HCT116 (cell line): ENCODE measurements around the gene GPR27. TPM values are rescaled to one million over a fixed set of nuclear protein-coding genes. Genes with fewer than 3 reads are reported as not detected.

ENCODE experiments used
- ATAC-seq: fragments of 200-7000 bp; cut with Tn5 transposase; 2 replicates; pipeline ENCODE4 v1.9.1; 2020; ENCODE audit warnings: mild to moderate bottlenecking, moderate library complexity
- BruUV-seq: library from RNA; stranded (reverse); fragments of 400-500 nt; replicated peaks from 2 replicates; lab custom pipeline; 2021; lab: Mats Ljungman, UMichigan
- CTCF ChIA-PET: fragments of 300-600 bp; sonication (Branson Sonifier 250); formaldehyde crosslinking; loops from one replicate; lab custom pipeline; 2021; ENCODE audit warnings: antibody characterized with exemption; lab: Charles Lee
- POLR2A ChIA-PET: fragments of 300-600, 350-600 bp; sonication (Branson Sonifier 250); formaldehyde crosslinking; loops from one replicate; lab custom pipeline; 2021; ENCODE audit warnings: antibody characterized with exemption; lab: Charles Lee
- RAD21 ChIA-PET, 2 experiments: fragments of 300-600 bp; sonication (Branson Sonifier 250); formaldehyde crosslinking; loops; one replicate each; lab custom pipeline; 2023; ENCODE audit warnings: low total read pairs in 2 of 2; ENCODE audit not compliant: uncharacterized antibody in 2 of 2, unreplicated experiment in 2 of 2, low non-redundant PET in 1 of 2; lab: Charles Lee
- DNase-seq: peaks from one replicate; pipeline ENCODE4 v3.0.0-alpha.2; 2010; ENCODE audit warnings: low read depth, low spot score
- H2AFZ ChIP-seq: fragments of 200-600 bp; shearing (Covaris generic), sonication (generic); 2 replicates; pipeline ENCODE4 v1.6.1; 2017; ENCODE audit warnings: low read depth, mixed run types, mixed read lengths, antibody characterized with exemption, low read length; ENCODE audit not compliant: poor library complexity, severe bottlenecking
- H3K27ac ChIP-seq: 2 replicates; pipeline ENCODE4 v1.5.1; 2012; ENCODE audit warnings: low read depth, low read length
- H3K27me3 ChIP-seq: fragments of 200-600 bp; sonication (generic); 2 replicates; pipeline ENCODE4 v1.6.1; 2016; ENCODE audit warnings: mixed run types, low read length, mixed read lengths; ENCODE audit not compliant: insufficient read depth
- H3K36me3 ChIP-seq, 2 experiments: fragments of 200-500 bp in 1 of 2; fragments of 200-600 bp in 1 of 2; sonication (Bioruptor generic) in 1 of 2; sonication (generic) in 1 of 2; 2 replicates each; pipeline versions ENCODE4 v1.5.1 to v1.6.1; 2014 to 2016; ENCODE audit warnings: low read length in 2 of 2, inconsistent platforms in 1 of 2, mixed read lengths in 1 of 2, mixed run types in 1 of 2; ENCODE audit not compliant: insufficient read depth in 2 of 2, control insufficient read depth in 1 of 2
- H3K4me1 ChIP-seq, 2 experiments: fragments of 200-600 bp in 1 of 2; sonication (generic) in 1 of 2; 2 replicates each; pipeline versions ENCODE4 v1.5.1 to v1.6.1; 2012 to 2017; ENCODE audit warnings: low read length in 2 of 2, inconsistent platforms in 1 of 2, mild to moderate bottlenecking in 1 of 2, mixed read lengths in 1 of 2, mixed run types in 1 of 2, moderate library complexity in 1 of 2; ENCODE audit not compliant: insufficient read depth in 2 of 2, control insufficient read depth in 1 of 2
- H3K4me2 ChIP-seq: fragments of 200-600 bp; sonication (generic); 2 replicates; pipeline ENCODE4 v1.6.1; 2017; ENCODE audit warnings: mixed run types, low read length, mixed read lengths
- H3K4me3 ChIP-seq, 2 experiments: fragments of 200-600 bp in 1 of 2; sonication (generic) in 1 of 2; replicated peaks in 1 of 2; 2 replicates each; pipeline ENCODE4 v1.5.1; 2011 to 2016; ENCODE audit warnings: low read length in 2 of 2, control low read depth in 1 of 2, low read depth in 1 of 2, mild to moderate bottlenecking in 1 of 2, mixed read lengths in 1 of 2, mixed run types in 1 of 2
- H3K79me2 ChIP-seq: fragments of 200-600 bp; sonication (generic); 2 replicates; pipeline ENCODE4 v1.6.1; 2017; ENCODE audit warnings: mild to moderate bottlenecking, mixed run types, low read length, moderate library complexity, mixed read lengths; ENCODE audit not compliant: insufficient read depth
- H3K9ac ChIP-seq: fragments of 200-600 bp; sonication (generic); 2 replicates; pipeline ENCODE4 v1.6.1; 2016; ENCODE audit warnings: low read length, mixed read lengths
- H3K9me2 ChIP-seq: fragments of 200-600 bp; sonication (generic), shearing (Covaris generic); 2 replicates; pipeline ENCODE4 v1.6.1; 2017; ENCODE audit warnings: mixed run types, mild to moderate bottlenecking, moderate library complexity; ENCODE audit not compliant: insufficient read depth
- H3K9me3 ChIP-seq, 2 experiments: fragments of 200-500 bp in 1 of 2; fragments of 200-600 bp in 1 of 2; sonication (Bioruptor generic) in 1 of 2; sonication (generic) in 1 of 2; 2 replicates each; pipeline ENCODE4 v1.6.1; 2014 to 2017; ENCODE audit warnings: low read length in 2 of 2, mixed read lengths in 2 of 2, inconsistent platforms in 1 of 2, low read depth in 1 of 2, mild to moderate bottlenecking in 1 of 2, mixed run types in 1 of 2, moderate library complexity in 1 of 2; ENCODE audit not compliant: control insufficient read depth in 1 of 2, insufficient read depth in 1 of 2
- H4K20me1 ChIP-seq: fragments of 200-600 bp; sonication (generic), shearing (Covaris generic); 2 replicates; pipeline ENCODE4 v1.6.1; 2017; ENCODE audit warnings: mixed run types, mild to moderate bottlenecking, moderate library complexity; ENCODE audit not compliant: insufficient read depth
- CEBPB ChIP-seq: IDR thresholded peaks from 2 replicates; pipeline ENCODE4 v1.6.1; 2012; ENCODE audit warnings: low read depth
- EZH2 ChIP-seq: fragments of 200-600 bp; sonication (generic); IDR thresholded peaks from 2 replicates; pipeline ENCODE4 v1.6.1; 2017; ENCODE audit warnings: antibody characterized with exemption, mixed run types
- EZH2phosphoT487 ChIP-seq: fragments of 200-600 bp; IDR thresholded peaks from 2 replicates; pipeline ENCODE4 v1.6.1; 2018; ENCODE audit warnings: antibody characterized with exemption, borderline replicate concordance
- FOSL1 ChIP-seq: IDR thresholded peaks from 2 replicates; pipeline ENCODE4 v1.6.1; 2012; ENCODE audit warnings: low read depth
- MAX ChIP-seq: IDR thresholded peaks from 2 replicates; pipeline ENCODE4 v1.6.1; 2012
- POLR2A ChIP-seq: IDR thresholded peaks from 2 replicates; pipeline ENCODE4 v1.7.0; 2011; ENCODE audit warnings: borderline replicate concordance; ENCODE audit not compliant: insufficient read depth, insufficient read length; ENCODE audit errors: extremely low read depth
- POLR2AphosphoS5 ChIP-seq: IDR thresholded peaks from 2 replicates; pipeline ENCODE4 v1.6.1; 2011; ENCODE audit warnings: mild to moderate bottlenecking, low read depth, low read length, moderate library complexity
- RAD21 ChIP-seq: IDR thresholded peaks from 2 replicates; pipeline ENCODE4 v1.6.1; 2012; ENCODE audit warnings: low read depth, mild to moderate bottlenecking
- SP1 ChIP-seq: IDR thresholded peaks from 2 replicates; pipeline ENCODE4 v1.6.1; 2012; ENCODE audit warnings: low read depth
- SRF ChIP-seq: IDR thresholded peaks from 2 replicates; pipeline ENCODE4 v1.6.1; 2012; ENCODE audit warnings: low read depth
- TCF7L2 ChIP-seq: IDR thresholded peaks from 2 replicates; pipeline ENCODE4 v1.7.0; 2011; ENCODE audit warnings: borderline replicate concordance, inconsistent platforms; ENCODE audit not compliant: insufficient read depth, insufficient read length; ENCODE audit errors: extremely low read depth
- ZBTB33 ChIP-seq: IDR thresholded peaks from 2 replicates; pipeline ENCODE4 v1.6.1; 2011; ENCODE audit warnings: mild to moderate bottlenecking, low read length, moderate library complexity; ENCODE audit not compliant: insufficient replicate concordance; ENCODE audit errors: extremely low read depth
- ZFX ChIP-seq: fragments of 450-650 bp; IDR thresholded peaks from 2 replicates; pipeline ENCODE4 v1.6.1; 2017
- ZNF274 ChIP-seq: fragments of 200-500 bp; sonication (Bioruptor generic); IDR thresholded peaks from 2 replicates; pipeline ENCODE4 v1.6.1; 2014; ENCODE audit warnings: mild to moderate bottlenecking, low read depth, low read length, inconsistent platforms
- intact Hi-C: fragments of 100-400 bp; cut with micrococcal nuclease; formaldehyde crosslinking; loops from 2 replicates; pipeline ENCODE4 v1.10.0; 2022
- total RNA-seq: library from RNA; stranded (reverse); gene quantifications from one replicate; pipeline ENCODE4 v1.2.1, GENCODE V29; 2021; ENCODE audit not compliant: unreplicated experiment
- TF ChIP-seq, protein P1 (sequence below): IDR thresholded peaks from 2 replicates; pipeline ENCODE4 v1.6.1; 2012; ENCODE audit warnings: low read depth
- TF ChIP-seq, protein P2 (sequence below): IDR thresholded peaks from 2 replicates; pipeline ENCODE4 v1.6.1; 2012

The GPR27 gene
- total RNA-seq, 1 experiment from 2014 or later: not detected

GRCh38 chr3:71778353-71778752 is 24.7 kb downstream of the GPR27 start:
- Histone ChIP-seq H3K27me3 (peaks cover 11% of the 10 kb centered on the region), H3K79me2 (no peaks in the 10 kb centered on the region), H2AFZ (no peak overlapping the region), H3K4me1 (no peaks in the 10 kb centered on the region), H3K36me3 (no peaks in the 10 kb centered on the region), H3K4me3 (no peak overlapping the region), H3K9ac (no peak overlapping the region), H3K27ac (no peak overlapping the region), H4K20me1 (no peaks in the 10 kb centered on the region), H3K4me2 (no peak overlapping the region), H3K9me2 (no peaks in the 10 kb centered on the region), H3K9me3 (no peaks in the 10 kb centered on the region)
- ChIA-PET POLR2A (no interaction called here), CTCF (no interaction called here), RAD21 (no interaction called here)
- no peak for DNase-seq
- no peak for ATAC-seq
- no TSS peak for BruUV-seq
- no peak for TF ChIP-seq EZH2phosphoT487
- TF ChIP-seq FOSL1: no peak
- no peak for TF ChIP-seq ZBTB33
- intact Hi-C loops: no loop called here

DNA sequence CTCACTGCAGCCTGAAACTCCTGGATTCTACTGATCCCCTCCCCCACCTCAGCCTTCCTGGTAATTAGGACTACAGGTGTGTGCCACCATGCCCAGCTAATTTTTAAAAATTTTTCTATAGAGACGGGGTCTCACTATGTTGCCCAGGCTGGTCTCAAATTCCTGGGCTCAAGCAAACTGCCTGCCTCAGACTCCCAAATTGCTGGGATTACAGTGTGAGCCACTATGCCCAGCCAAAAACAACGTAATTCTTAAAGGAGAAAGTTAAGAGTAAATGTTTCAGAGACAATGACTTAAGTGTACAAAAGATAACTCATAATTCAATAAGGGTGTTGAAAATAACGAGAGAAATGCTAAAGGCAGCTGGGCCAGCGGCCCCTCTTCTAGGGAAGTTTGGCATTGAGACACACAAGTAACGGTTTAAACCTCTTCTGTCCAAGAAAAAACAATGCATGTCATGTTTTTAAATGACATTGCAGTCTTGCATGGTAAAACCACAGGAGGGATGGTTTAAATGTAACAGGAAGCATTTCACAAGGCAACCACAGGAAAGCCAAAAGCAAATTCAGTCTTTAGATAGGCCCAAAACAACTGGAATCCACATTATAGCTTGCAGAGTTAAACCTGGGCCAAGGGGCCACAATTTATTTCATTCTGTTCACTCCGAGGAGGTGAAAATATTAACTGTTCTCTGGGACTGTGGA is 26.2 kb downstream of the GPR27 start:
- ChIA-PET POLR2A (no interaction called here), CTCF (no interaction called here), RAD21 (no interaction called here)
- no peak overlapping the region for H3K4me3 ChIP-seq
- no peaks in the 10 kb centered on the region for H3K9me3 ChIP-seq
- H3K4me2 ChIP-seq: no peak overlapping the region
- H3K79me2 ChIP-seq: no peaks in the 10 kb centered on the region
- DNase-seq (no peak), ATAC-seq (no peak)
- H3K9ac ChIP-seq: no peak overlapping the region
- no peak overlapping the region for H2AFZ ChIP-seq
- no peaks in the 10 kb centered on the region for H3K9me2 ChIP-seq
- H3K27me3 ChIP-seq: peaks cover 20% of the 10 kb centered on the region
- no peak overlapping the region for H3K27ac ChIP-seq
- H3K4me1 ChIP-seq: no peaks in the 10 kb centered on the region
- no TSS peak for BruUV-seq
- intact Hi-C loops: no loop called here
- no peaks in the 10 kb centered on the region for H4K20me1 ChIP-seq
- no peaks in the 10 kb centered on the region for H3K36me3 ChIP-seq
- no peak for TF ChIP-seq CEBPB
- no peak for TF ChIP-seq EZH2
- no peak for TF ChIP-seq TCF7L2
- no peak for TF ChIP-seq ZNF274
- no peak for TF ChIP-seq RAD21
- TF ChIP-seq SRF: no peak
- no peak for TF ChIP-seq ZFX
- TF ChIP-seq, protein P1, sequence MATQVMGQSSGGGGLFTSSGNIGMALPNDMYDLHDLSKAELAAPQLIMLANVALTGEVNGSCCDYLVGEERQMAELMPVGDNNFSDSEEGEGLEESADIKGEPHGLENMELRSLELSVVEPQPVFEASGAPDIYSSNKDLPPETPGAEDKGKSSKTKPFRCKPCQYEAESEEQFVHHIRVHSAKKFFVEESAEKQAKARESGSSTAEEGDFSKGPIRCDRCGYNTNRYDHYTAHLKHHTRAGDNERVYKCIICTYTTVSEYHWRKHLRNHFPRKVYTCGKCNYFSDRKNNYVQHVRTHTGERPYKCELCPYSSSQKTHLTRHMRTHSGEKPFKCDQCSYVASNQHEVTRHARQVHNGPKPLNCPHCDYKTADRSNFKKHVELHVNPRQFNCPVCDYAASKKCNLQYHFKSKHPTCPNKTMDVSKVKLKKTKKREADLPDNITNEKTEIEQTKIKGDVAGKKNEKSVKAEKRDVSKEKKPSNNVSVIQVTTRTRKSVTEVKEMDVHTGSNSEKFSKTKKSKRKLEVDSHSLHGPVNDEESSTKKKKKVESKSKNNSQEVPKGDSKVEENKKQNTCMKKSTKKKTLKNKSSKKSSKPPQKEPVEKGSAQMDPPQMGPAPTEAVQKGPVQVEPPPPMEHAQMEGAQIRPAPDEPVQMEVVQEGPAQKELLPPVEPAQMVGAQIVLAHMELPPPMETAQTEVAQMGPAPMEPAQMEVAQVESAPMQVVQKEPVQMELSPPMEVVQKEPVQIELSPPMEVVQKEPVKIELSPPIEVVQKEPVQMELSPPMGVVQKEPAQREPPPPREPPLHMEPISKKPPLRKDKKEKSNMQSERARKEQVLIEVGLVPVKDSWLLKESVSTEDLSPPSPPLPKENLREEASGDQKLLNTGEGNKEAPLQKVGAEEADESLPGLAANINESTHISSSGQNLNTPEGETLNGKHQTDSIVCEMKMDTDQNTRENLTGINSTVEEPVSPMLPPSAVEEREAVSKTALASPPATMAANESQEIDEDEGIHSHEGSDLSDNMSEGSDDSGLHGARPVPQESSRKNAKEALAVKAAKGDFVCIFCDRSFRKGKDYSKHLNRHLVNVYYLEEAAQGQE: no peak
- no peak for TF ChIP-seq MAX
- TF ChIP-seq SP1: no peak
- TF ChIP-seq POLR2AphosphoS5: no peak
- TF ChIP-seq POLR2A: no peak
- TF ChIP-seq, protein P2, sequence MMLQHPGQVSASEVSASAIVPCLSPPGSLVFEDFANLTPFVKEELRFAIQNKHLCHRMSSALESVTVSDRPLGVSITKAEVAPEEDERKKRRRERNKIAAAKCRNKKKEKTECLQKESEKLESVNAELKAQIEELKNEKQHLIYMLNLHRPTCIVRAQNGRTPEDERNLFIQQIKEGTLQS: no peak
